Osteoblast (primary cell): ENCODE results near the gene TMEM38A. TPM values are rescaled to one million over a fixed set of nuclear protein-coding genes. Genes with fewer than 3 reads are reported as not detected.

Experiments used
- DNase-seq: peaks from one replicate; pipeline ENCODE4 v3.0.0; 2011; ENCODE audit warnings: low spot score, mixed read lengths; ENCODE audit not compliant: insufficient read length; ENCODE audit errors: missing footprints
- H2AFZ ChIP-seq: 2 replicates; pipeline ENCODE4 v1.6.0; 2011; ENCODE audit warnings: mild to moderate bottlenecking, low read length
- H3K27ac ChIP-seq: 2 replicates; pipeline ENCODE4 v1.5.1; 2011; ENCODE audit warnings: mild to moderate bottlenecking, low read depth, low read length, moderate library complexity
- H3K27me3 ChIP-seq: 2 replicates; pipeline ENCODE4 v1.6.0; 2012; ENCODE audit warnings: mild to moderate bottlenecking, control low read depth, inconsistent platforms, low read length, moderate library complexity; ENCODE audit not compliant: insufficient read depth
- H3K36me3 ChIP-seq: 2 replicates; pipeline ENCODE4 v1.5.1; 2011; ENCODE audit warnings: mild to moderate bottlenecking, low read length, control low read depth, moderate library complexity; ENCODE audit not compliant: insufficient read depth
- H3K4me1 ChIP-seq: 2 replicates; pipeline ENCODE4 v1.5.1; 2011; ENCODE audit warnings: mild to moderate bottlenecking, low read length, control low read depth, moderate library complexity; ENCODE audit not compliant: insufficient read depth
- H3K4me2 ChIP-seq: 2 replicates; pipeline ENCODE4 v1.6.0; 2011; ENCODE audit warnings: mild to moderate bottlenecking, low read length; ENCODE audit not compliant: insufficient read depth
- H3K4me3 ChIP-seq: fragments of 200-600 bp; sonication (generic); 3 replicates; pipeline ENCODE4 v1.5.1; 2012; ENCODE audit warnings: mild to moderate bottlenecking, low read length, inconsistent platforms; ENCODE audit not compliant: insufficient read depth
- H3K79me2 ChIP-seq: 2 replicates; pipeline ENCODE4 v1.6.0; 2012; ENCODE audit warnings: mild to moderate bottlenecking, low read length, control low read depth, inconsistent platforms; ENCODE audit not compliant: insufficient read depth
- H3K9me3 ChIP-seq: 2 replicates; pipeline ENCODE4 v1.5.1; 2011; ENCODE audit warnings: low read depth, low read length, control low read depth
- H4K20me1 ChIP-seq: 2 replicates; pipeline ENCODE4 v1.6.0; 2012; ENCODE audit warnings: mild to moderate bottlenecking, low read length, control low read depth; ENCODE audit not compliant: insufficient read depth
- small RNA-seq: library from RNA; depleted of rRNA; stranded (forward); fragments of <200 nt; gene quantifications from one replicate; pipeline ENCODE3, GENCODE V24; 2012
- total RNA-seq: library from RNA; depleted of rRNA; stranded (reverse); fragments of >200 nt; gene quantifications from 2 replicates; pipeline ENCODE4 v1.2.3, GENCODE V29; 2012
- TF ChIP-seq, protein P1 (sequence below): IDR thresholded peaks from 2 replicates; pipeline ENCODE4 v1.5.1; 2011; ENCODE audit warnings: mild to moderate bottlenecking, low read depth, low read length, moderate library complexity; ENCODE audit errors: extremely low read depth

Gene TMEM38A
- total RNA-seq, 1 donor = 2.5 TPM

DNA sequence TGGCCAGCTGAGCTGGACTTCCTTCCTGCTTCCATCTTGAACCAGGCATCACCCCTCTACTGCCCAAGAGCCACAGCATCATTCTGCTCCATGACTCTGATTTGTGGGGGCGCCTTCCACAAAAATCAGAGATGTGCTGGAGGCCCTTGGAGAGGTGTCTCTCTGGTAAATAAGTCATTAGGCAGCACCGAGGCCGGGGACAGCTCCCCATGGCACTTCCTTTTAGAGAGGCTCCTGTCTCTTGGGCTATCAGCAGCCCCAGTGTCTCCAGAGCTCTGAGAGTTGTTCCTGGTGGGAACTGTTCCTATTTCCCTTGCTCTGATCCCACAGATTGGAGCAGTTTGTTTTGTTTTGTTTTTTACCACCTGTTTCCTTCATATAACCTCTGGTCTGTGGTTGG, 78.6 kb downstream of the TMEM38A start:
- no peaks in the 10 kb centered on the region for H4K20me1 ChIP-seq
- DNase-seq = no peak
- TF ChIP-seq, protein P1, sequence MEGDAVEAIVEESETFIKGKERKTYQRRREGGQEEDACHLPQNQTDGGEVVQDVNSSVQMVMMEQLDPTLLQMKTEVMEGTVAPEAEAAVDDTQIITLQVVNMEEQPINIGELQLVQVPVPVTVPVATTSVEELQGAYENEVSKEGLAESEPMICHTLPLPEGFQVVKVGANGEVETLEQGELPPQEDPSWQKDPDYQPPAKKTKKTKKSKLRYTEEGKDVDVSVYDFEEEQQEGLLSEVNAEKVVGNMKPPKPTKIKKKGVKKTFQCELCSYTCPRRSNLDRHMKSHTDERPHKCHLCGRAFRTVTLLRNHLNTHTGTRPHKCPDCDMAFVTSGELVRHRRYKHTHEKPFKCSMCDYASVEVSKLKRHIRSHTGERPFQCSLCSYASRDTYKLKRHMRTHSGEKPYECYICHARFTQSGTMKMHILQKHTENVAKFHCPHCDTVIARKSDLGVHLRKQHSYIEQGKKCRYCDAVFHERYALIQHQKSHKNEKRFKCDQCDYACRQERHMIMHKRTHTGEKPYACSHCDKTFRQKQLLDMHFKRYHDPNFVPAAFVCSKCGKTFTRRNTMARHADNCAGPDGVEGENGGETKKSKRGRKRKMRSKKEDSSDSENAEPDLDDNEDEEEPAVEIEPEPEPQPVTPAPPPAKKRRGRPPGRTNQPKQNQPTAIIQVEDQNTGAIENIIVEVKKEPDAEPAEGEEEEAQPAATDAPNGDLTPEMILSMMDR = no peak
- no peak overlapping the region for H3K4me2 ChIP-seq
- no peak overlapping the region for H2AFZ ChIP-seq
- no peaks in the 10 kb centered on the region for H3K36me3 ChIP-seq
- H3K27me3 ChIP-seq = no peaks in the 10 kb centered on the region
- peaks cover 1% of the 10 kb centered on the region for H3K4me1 ChIP-seq
- H3K79me2 ChIP-seq = no peaks in the 10 kb centered on the region
- no peak overlapping the region for H3K4me3 ChIP-seq
- H3K27ac ChIP-seq = no peak overlapping the region
- H3K9me3 ChIP-seq = no peaks in the 10 kb centered on the region

Small RNA genes lying within 50 kb of the gene (small RNA-seq; reads per million reads assigned to genes)
- not detected for gene AC008737.2

Other genes with a start within 250 kb of the TMEM38A start
- gene EPS15L1, start 189.2 kb upstream of the TMEM38A start, total RNA-seq = 13.8 and 15.2 TPM in 2 replicates
- gene CALR3, start 165.0 kb upstream of the TMEM38A start, total RNA-seq = not detected in 2 replicates
- gene C19orf44, start 164.7 kb upstream of the TMEM38A start, total RNA-seq = 7.2 and 7.7 TPM in 2 replicates
- gene CHERP, start 118.7 kb upstream of the TMEM38A start, total RNA-seq = 5.8 and 6.5 TPM in 2 replicates
- gene SLC35E1, start 88.7 kb upstream of the TMEM38A start, total RNA-seq = 38.0 and 41.5 TPM in 2 replicates
- 5.8 and 6.5 TPM in 2 replicates for gene MED26, start 32.9 kb upstream of the TMEM38A start, total RNA-seq
- gene SMIM7, start 995 bp upstream of the TMEM38A start, total RNA-seq = 57.8 and 60.1 TPM in 2 replicates
- not detected in 2 replicates for gene NWD1, start 58.7 kb downstream of the TMEM38A start, total RNA-seq
- gene SIN3B, start 168.3 kb downstream of the TMEM38A start, total RNA-seq = 24.2 and 29.8 TPM in 2 replicates
- under 0.01 TPM in 2 replicates for gene F2RL3, start 227.9 kb downstream of the TMEM38A start, total RNA-seq